AG09309 (cell line): ENCODE results near the gene NOS1AP.
"Not testable (repeated sequence)": the region's sequence is repeated elsewhere in the genome, so short reads cannot be mapped to it uniquely, and the experiment has no call there.

Experiments used
- DNase-seq: peaks from one replicate; pipeline ENCODE4 v3.0.0-alpha.2; 2010; ENCODE audit warnings: low read depth
- H3K4me3 ChIP-seq: 2 replicates; pipeline ENCODE4 v1.5.1; 2011; ENCODE audit warnings: mild to moderate bottlenecking, low read depth, low read length, moderate library complexity; ENCODE audit not compliant: control insufficient read depth
- CTCF ChIP-seq: IDR thresholded peaks from 2 replicates; pipeline ENCODE4 v1.5.1; 2011; ENCODE audit warnings: mild to moderate bottlenecking, low read depth, low read length, inconsistent platforms; ENCODE audit not compliant: insufficient read depth, control insufficient read depth; ENCODE audit errors: missing control alignments

Gene NOS1AP

GRCh38 chr1:162166917-162167615 lies 97.6 kb downstream of the NOS1AP start:
- H3K4me3 ChIP-seq, result no peak overlapping the region
- TF ChIP-seq CTCF, result no peak
- DNase-seq, result no peak

DNA sequence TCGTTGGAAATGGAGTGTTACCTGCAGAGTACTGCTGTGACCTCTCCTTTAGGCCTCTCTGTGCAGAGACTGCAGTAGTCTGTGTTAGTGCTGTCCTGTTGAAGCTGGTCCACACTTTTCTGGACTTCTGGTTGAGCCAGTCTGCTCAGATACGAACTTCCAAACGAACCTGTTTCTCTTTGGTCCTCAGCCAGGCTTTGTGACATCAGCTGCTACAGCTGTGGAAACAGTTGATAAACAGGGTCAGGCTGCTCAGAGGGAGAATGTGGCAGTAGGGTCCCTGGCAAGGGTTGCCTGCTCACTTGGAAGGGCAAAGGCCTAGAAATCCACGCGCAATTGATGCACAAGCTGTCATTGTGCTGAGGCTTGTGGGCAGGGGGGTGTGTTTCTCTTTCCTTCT lies 98.8 kb downstream of the NOS1AP start:
- H3K4me3 ChIP-seq, result no peak overlapping the region
- DNase-seq, result no peak
- no peak for TF ChIP-seq CTCF

DNA sequence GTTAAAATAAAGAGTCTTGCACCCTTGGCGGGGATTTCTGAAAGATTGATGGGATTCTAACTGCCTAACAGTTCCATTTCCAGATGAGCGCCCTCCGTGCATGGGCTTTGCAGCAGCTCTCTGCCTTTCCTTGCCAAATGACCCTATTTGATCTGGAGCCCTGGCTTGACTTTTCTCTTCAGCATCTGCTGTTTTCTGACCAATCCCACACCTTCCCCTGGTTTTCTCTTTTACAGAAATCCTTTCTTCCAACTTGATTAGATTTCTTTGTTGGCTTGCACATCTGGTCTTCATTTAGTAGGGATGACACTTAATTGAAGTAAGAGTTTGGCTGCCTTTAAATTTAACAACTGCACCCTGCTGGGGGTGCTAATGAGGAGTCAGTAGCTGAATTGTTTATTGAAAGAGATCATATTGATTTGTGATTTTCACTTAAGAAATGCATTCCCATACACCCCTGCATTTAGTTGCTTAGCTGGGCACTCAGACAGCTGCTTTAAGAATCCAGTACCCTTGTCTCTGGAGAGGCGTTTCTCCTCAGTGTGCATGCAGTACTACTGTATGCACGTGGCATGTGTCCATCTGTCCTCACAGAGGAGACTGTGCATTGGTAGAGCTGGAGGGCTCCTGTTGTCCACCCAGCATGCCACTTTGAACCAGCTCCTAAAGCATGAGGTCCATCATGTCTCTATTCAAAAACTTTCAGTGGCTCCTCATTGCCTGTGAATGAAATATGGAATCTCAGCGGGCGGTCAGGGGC lies 99.7 kb downstream of the NOS1AP start:
- no peak for TF ChIP-seq CTCF
- DNase-seq, result no peak
- no peak overlapping the region for H3K4me3 ChIP-seq

GRCh38 chr1:162171111-162171510 lies 101.6 kb downstream of the NOS1AP start:
- TF ChIP-seq CTCF, result no peak
- no peak overlapping the region for H3K4me3 ChIP-seq
- DNase-seq, result no peak

GRCh38 chr1:162172311-162173102 lies 103.0 kb downstream of the NOS1AP start:
- TF ChIP-seq CTCF, result no peak
- no peak for DNase-seq
- no peak overlapping the region for H3K4me3 ChIP-seq

- not testable (repeated sequence) for DNase-seq, H3K4me3 ChIP-seq
Measured at GRCh38 chr1:162173607-162174006, 104.1 kb downstream of the NOS1AP start.

- not testable (repeated sequence) for DNase-seq, H3K4me3 ChIP-seq
Measured at GRCh38 chr1:162174027-162174426, 104.5 kb downstream of the NOS1AP start.
